ENCODE data around the gene HAX1.

DNA sequence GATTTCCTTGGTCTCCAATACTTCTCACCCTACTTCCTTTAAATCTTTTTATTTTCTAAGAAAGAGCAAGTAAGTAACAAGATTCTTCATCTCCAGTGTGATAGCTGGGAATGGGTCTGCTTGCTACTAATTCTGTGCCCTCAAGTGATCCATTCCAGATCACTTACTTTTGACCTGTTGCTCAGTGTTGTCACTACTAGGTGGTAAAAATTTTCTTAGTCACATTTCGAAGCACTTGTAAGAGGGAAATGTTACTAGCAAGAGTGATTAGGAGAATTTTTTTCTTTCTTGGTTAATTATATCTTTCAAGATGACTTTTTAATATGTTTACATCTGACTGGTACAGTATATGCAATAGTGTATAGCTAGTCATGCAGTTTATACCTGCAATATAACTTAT lies 49.5 kb upstream of the HAX1 start:
- TF ChIP-seq POLR2A (IDR thresholded peaks at IDR 0.05; ENCODE audit: low read length) (no peak), GATA1 (IDR thresholded peaks at IDR 0.05; ENCODE audit: low read depth, low read length) (no peak)
